NCI-H1417 treated with DMSO at 0.1 percent for 48 hours (cell line): ENCODE measurements around the gene PSMD8.
"Not testable (repeated sequence)": the region's sequence is repeated elsewhere in the genome, so short reads cannot be mapped to it uniquely, and the experiment has no call there.

Source experiments
- DNase-seq: peaks from one replicate; lab custom pipeline; 2025; lab: John Stamatoyannopoulos, UW

PSMD8 gene

GRCh38 chr19:38374332-38375097 lies at the start of gene PSMD8:
Gene PSMD8, plus strand, starts transcription at chr19:38374571. Its CDS starts 31 bp downstream, at chr19:38374602.
- peak; percentile 94 for DNase-seq

- DNase-seq: no peak
These were observed 47.8 kb upstream of the PSMD8 start for GRCh38 chr19:38326591-38326990.

GRCh38 chr19:38329651-38330050 lies 44.7 kb upstream of the PSMD8 start:
- no peak for DNase-seq

- DNase-seq: no peak
These were observed 42.6 kb upstream of the PSMD8 start for GRCh38 chr19:38331728-38332127.

GRCh38 chr19:38333245-38333644 lies 41.1 kb upstream of the PSMD8 start:
- no peak for DNase-seq

GRCh38 chr19:38335949-38336637 lies 38.3 kb upstream of the PSMD8 start:
- peak; percentile 49 for DNase-seq

GRCh38 chr19:38336638-38337359 lies 37.6 kb upstream of the PSMD8 start:
- peak; percentile 66 for DNase-seq

- no peak for DNase-seq
These were observed 37.1 kb upstream of the PSMD8 start for GRCh38 chr19:38337360-38337653.

GRCh38 chr19:38339011-38339410 lies 35.4 kb upstream of the PSMD8 start:
- DNase-seq: not testable (repeated sequence)

- DNase-seq: no peak
These were observed 33.4 kb upstream of the PSMD8 start for GRCh38 chr19:38340927-38341326.

GRCh38 chr19:38346837-38347236 lies 27.5 kb upstream of the PSMD8 start:
- DNase-seq: no peak

GRCh38 chr19:38350883-38351282 lies 23.5 kb upstream of the PSMD8 start:
- no peak for DNase-seq

- DNase-seq: no peak
These were observed 22.4 kb upstream of the PSMD8 start for GRCh38 chr19:38351865-38352395.

GRCh38 chr19:38352611-38353010 lies 21.8 kb upstream of the PSMD8 start:
- no peak for DNase-seq

- DNase-seq: no peak
These were observed 18.3 kb upstream of the PSMD8 start for GRCh38 chr19:38355728-38356725.

- DNase-seq: no peak
These were observed 16.3 kb upstream of the PSMD8 start for GRCh38 chr19:38358071-38358470.

GRCh38 chr19:38359242-38360021 lies 14.9 kb upstream of the PSMD8 start:
- no peak for DNase-seq

- no peak for DNase-seq
These were observed 14.0 kb upstream of the PSMD8 start for GRCh38 chr19:38360351-38360750.

- no peak for DNase-seq
These were observed 13.3 kb upstream of the PSMD8 start for GRCh38 chr19:38360839-38361631.

GRCh38 chr19:38361633-38362075 lies 12.7 kb upstream of the PSMD8 start:
- no peak for DNase-seq
